IPS-18c (cell line): Measurements from ENCODE around the gene IFT27.
"Not testable (repeated sequence)": the region's sequence is repeated elsewhere in the genome, so short reads cannot be mapped to it uniquely, and the experiment has no call there.

ENCODE experiments used
- H3K4me3 ChIP-seq: 2 replicates; pipeline ENCODE4 v1.7.0; 2013; ENCODE audit warnings: low read depth, mild to moderate bottlenecking, low read length, moderate library complexity; ENCODE audit not compliant: insufficient read depth
- H3K9me3 ChIP-seq: one replicate; pipeline ENCODE4 v1.6.1; 2013; ENCODE audit warnings: mild to moderate bottlenecking, low read length, moderate library complexity; ENCODE audit not compliant: control insufficient read depth, insufficient read depth

The IFT27 gene

GRCh38 chr22:36757668-36758211 is 18.2 kb downstream of the IFT27 start:
- Histone ChIP-seq H3K4me3 (no peak overlapping the region), H3K9me3 (no peaks in the 10 kb centered on the region)

GRCh38 chr22:36756746-36757655 is 18.9 kb downstream of the IFT27 start:
- Histone ChIP-seq H3K9me3 (no peaks in the 10 kb centered on the region), H3K4me3 (no peak overlapping the region)

GRCh38 chr22:36756031-36756430 is 19.9 kb downstream of the IFT27 start:
- no peaks in the 10 kb centered on the region for H3K9me3 ChIP-seq
- H3K4me3 ChIP-seq = no peak overlapping the region

- Histone ChIP-seq H3K4me3 (no peak overlapping the region), H3K9me3 (no peaks in the 10 kb centered on the region)
Measured at GRCh38 chr22:36755316-36755715, 20.6 kb downstream of the IFT27 start.

- H3K9me3 ChIP-seq, H3K4me3 ChIP-seq: not testable (repeated sequence)
Measured at GRCh38 chr22:36754881-36755280, 21.0 kb downstream of the IFT27 start.

- no peak overlapping the region for H3K4me3 ChIP-seq
- H3K9me3 ChIP-seq = no peaks in the 10 kb centered on the region
Measured at GRCh38 chr22:36753916-36754315, 22.0 kb downstream of the IFT27 start.

GRCh38 chr22:36753120-36753802 is 22.7 kb downstream of the IFT27 start:
- no peaks in the 10 kb centered on the region for H3K9me3 ChIP-seq
- H3K4me3 ChIP-seq = no peak overlapping the region

GRCh38 chr22:36746375-36746970 is 29.4 kb downstream of the IFT27 start:
- Histone ChIP-seq H3K4me3 (no peak overlapping the region), H3K9me3 (no peaks in the 10 kb centered on the region)

- Histone ChIP-seq H3K4me3 (no peak overlapping the region), H3K9me3 (no peaks in the 10 kb centered on the region)
Measured at GRCh38 chr22:36745301-36745995, 30.5 kb downstream of the IFT27 start.

GRCh38 chr22:36744791-36745190 is 31.1 kb downstream of the IFT27 start:
- Histone ChIP-seq H3K4me3 (no peak overlapping the region), H3K9me3 (no peaks in the 10 kb centered on the region)

- Histone ChIP-seq H3K4me3 (no peak overlapping the region), H3K9me3 (no peaks in the 10 kb centered on the region)
Measured at GRCh38 chr22:36744413-36744765, 31.5 kb downstream of the IFT27 start.

GRCh38 chr22:36743591-36744412 is 32.1 kb downstream of the IFT27 start:
- Histone ChIP-seq H3K4me3 (no peak overlapping the region), H3K9me3 (no peaks in the 10 kb centered on the region)

GRCh38 chr22:36743011-36743410 is 32.9 kb downstream of the IFT27 start:
- no peaks in the 10 kb centered on the region for H3K9me3 ChIP-seq

GRCh38 chr22:36741968-36742367 is 34.0 kb downstream of the IFT27 start:
- Histone ChIP-seq H3K4me3 (no peak overlapping the region), H3K9me3 (no peaks in the 10 kb centered on the region)

More at GRCh38 chr22:36743011-36743410, 32.9 kb downstream of the IFT27 start:
- no peak overlapping the region for H3K4me3 ChIP-seq

GRCh38 chr22:36741204-36741793 is 34.6 kb downstream of the IFT27 start:
- Histone ChIP-seq H3K4me3 (no peak overlapping the region), H3K9me3 (no peaks in the 10 kb centered on the region)

- Histone ChIP-seq H3K4me3 (no peak overlapping the region), H3K9me3 (no peaks in the 10 kb centered on the region)
Measured at GRCh38 chr22:36740716-36741115, 35.2 kb downstream of the IFT27 start.
